Left colon (tissue), 2 donors: ENCODE results near the gene RXRA. TPM values are rescaled to one million over a fixed set of nuclear protein-coding genes. Genes with fewer than 3 reads are reported as not detected.
A peak's percentile ranks its signal among the peaks of the same experiment; 100 is the strongest.

Source experiments
- ATAC-seq: fragments of 200-7000 bp; cut with Tn5 transposase; one replicate; pipeline ENCODE4 v1.9.1; 2020; ENCODE audit warnings: mild to moderate bottlenecking, moderate library complexity
- DNase-seq, 2 donors: peaks; one replicate each; pipeline ENCODE4 v3.0.0-alpha.2; 2020
- intact Hi-C, 2 donors: fragments of 100-400 bp; cut with DNase I in 1 of 2; cut with micrococcal nuclease in 1 of 2; formaldehyde crosslinking; loops; one replicate each; pipeline versions ENCODE4 v1.11.2 to v1.14.0; 2022; cut with DNase I, micrococcal nuclease
- total RNA-seq, 2 donors: library from RNA; stranded (reverse); fragmentation: NEBNext Ultra II Directional; extraction: Animal tissue kit (Norgen Biotek cat#: 25700); gene quantifications; one replicate each; pipeline ENCODE4 v1.2.1, GENCODE V29; 2021
- donor health status: DM: no; HTN: no; CAD: no.
- donor health status: DM: yes; HTN: yes; CAD: no.

Gene RXRA
- total RNA-seq, 2 donors from 2014 or later: 68.3 to 88.9 TPM

GRCh38 chr9:134291961-134292871 is 34.0 kb upstream of the RXRA start:
- ATAC-seq: no peak
- intact Hi-C loops: no loop called here
- DNase-seq: no peak

- DNase-seq: no peak
- no peak for ATAC-seq
- intact Hi-C loops: no loop called here
Observed at GRCh38 chr9:134293031-134293521, 33.2 kb upstream of the RXRA start.

- DNase-seq (peak in 1 of 2 donors; percentile 27), ATAC-seq (no peak)
- intact Hi-C loops: no loop called here
Observed at GRCh38 chr9:134293611-134294152, 32.6 kb upstream of the RXRA start.

GRCh38 chr9:134294153-134295071 is 31.8 kb upstream of the RXRA start:
- intact Hi-C loops: no loop called here
- ATAC-seq (peak; percentile 37), DNase-seq (peak in 1 of 2 donors; percentile 28)

- ATAC-seq (no peak), DNase-seq (no peak)
- intact Hi-C loops: no loop called here
Observed at GRCh38 chr9:134295101-134295745, 31.0 kb upstream of the RXRA start.

GRCh38 chr9:134295746-134296250 is 30.5 kb upstream of the RXRA start:
- intact Hi-C loops: no loop called here
- DNase-seq (no peak), ATAC-seq (no peak)

- no peak for DNase-seq
- ATAC-seq: no peak
- intact Hi-C loops: no loop called here
Observed at GRCh38 chr9:134296301-134297082, 29.8 kb upstream of the RXRA start.

GRCh38 chr9:134297083-134297410 is 29.2 kb upstream of the RXRA start:
- no peak for ATAC-seq
- no peak for DNase-seq
- intact Hi-C loops: no loop called here

GRCh38 chr9:134297576-134297975 is 28.7 kb upstream of the RXRA start:
- ATAC-seq (no peak), DNase-seq (no peak)
- intact Hi-C loops: no loop called here

- intact Hi-C loops: no loop called here
- ATAC-seq: no peak
- no peak for DNase-seq
Observed at GRCh38 chr9:134298000-134298399, 28.3 kb upstream of the RXRA start.

- intact Hi-C loops: no loop called here
- no peak for DNase-seq
- no peak for ATAC-seq
Observed at GRCh38 chr9:134299068-134299467, 27.2 kb upstream of the RXRA start.

GRCh38 chr9:134299883-134300282 is 26.4 kb upstream of the RXRA start:
- no peak for ATAC-seq
- intact Hi-C loops: no loop called here
- DNase-seq: no peak

- ATAC-seq: no peak
- intact Hi-C loops: no loop called here
- DNase-seq: no peak
Observed at GRCh38 chr9:134301387-134302129, 24.7 kb upstream of the RXRA start.

GRCh38 chr9:134302130-134302817 is 24.0 kb upstream of the RXRA start:
- DNase-seq: no peak
- no peak for ATAC-seq
- intact Hi-C loops: no loop called here

- intact Hi-C loops: no loop called here
- no peak for DNase-seq
- no peak for ATAC-seq
Observed at GRCh38 chr9:134303601-134304000, 22.7 kb upstream of the RXRA start.

- intact Hi-C loops: no loop called here
- DNase-seq: no peak
- no peak for ATAC-seq
Observed at GRCh38 chr9:134304261-134304660, 22.0 kb upstream of the RXRA start.

- no peak for DNase-seq
- intact Hi-C loops: no loop called here
- no peak for ATAC-seq
Observed at GRCh38 chr9:134304690-134305089, 21.6 kb upstream of the RXRA start.
